Measurements from ENCODE around the gene ZNF763. TPM values are rescaled to one million over a fixed set of nuclear protein-coding genes. Genes with fewer than 3 reads are reported as not detected.
"Not testable (repeated sequence)": the region's sequence is repeated elsewhere in the genome, so short reads cannot be mapped to it uniquely, and the experiment has no call there.

ZNF763 gene
- total RNA-seq, 1 experiment from 2014 or later = 0.77 TPM

DNA sequence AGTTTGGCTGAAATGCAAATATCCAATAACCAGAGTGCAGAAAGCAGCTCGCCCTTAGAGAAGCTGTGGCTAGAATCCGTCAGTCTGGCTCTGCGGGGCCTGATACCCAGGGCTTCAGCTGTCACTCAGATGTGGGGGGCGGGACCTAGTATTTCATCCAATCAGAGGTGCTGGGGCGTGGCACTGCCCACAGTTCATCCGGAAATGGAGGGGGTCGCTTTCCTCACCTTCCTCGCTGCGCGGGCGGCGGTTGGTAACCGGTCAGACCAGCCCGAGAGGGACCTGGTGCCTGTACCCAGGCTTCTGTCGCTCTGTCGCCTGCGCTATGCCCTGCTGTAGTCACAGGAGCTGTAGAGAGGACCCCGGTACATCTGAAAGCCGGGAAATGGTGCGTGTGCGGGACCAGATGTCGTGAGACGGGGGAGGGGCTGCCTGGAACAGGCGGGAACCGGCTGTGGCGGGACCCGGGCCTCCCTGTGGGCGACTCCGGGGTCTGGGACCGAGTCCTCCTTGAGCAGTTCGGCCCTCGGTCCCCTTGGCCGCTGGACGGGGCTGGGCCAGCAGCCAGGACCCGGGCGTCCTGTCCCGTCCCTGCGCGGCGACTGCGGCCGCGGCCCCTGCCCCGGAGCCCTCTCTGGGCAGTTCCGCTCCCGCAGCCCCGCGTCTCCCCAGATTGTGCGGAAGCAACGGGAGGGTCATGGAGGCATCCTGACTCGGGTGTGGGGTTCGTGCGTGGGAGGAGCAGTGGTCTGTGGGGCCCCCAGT is 39.8 kb upstream of the ZNF763 start, which contains the start of gene ZNF700:
Gene ZNF700, plus strand, starts transcription at position 222 of the 765 bp plus-strand sequence. Its CDS starts 104 bp downstream, at position 326.
- peaks cover 3 to 36% (median 30%) of the 10 kb centered on the region in 3 experiments for H3K36me3 Mint-ChIP-seq (ENCODE audit: insufficient read depth in 1 of 3, low read depth in 3 of 3)
- TF ChIP-seq, protein P1, sequence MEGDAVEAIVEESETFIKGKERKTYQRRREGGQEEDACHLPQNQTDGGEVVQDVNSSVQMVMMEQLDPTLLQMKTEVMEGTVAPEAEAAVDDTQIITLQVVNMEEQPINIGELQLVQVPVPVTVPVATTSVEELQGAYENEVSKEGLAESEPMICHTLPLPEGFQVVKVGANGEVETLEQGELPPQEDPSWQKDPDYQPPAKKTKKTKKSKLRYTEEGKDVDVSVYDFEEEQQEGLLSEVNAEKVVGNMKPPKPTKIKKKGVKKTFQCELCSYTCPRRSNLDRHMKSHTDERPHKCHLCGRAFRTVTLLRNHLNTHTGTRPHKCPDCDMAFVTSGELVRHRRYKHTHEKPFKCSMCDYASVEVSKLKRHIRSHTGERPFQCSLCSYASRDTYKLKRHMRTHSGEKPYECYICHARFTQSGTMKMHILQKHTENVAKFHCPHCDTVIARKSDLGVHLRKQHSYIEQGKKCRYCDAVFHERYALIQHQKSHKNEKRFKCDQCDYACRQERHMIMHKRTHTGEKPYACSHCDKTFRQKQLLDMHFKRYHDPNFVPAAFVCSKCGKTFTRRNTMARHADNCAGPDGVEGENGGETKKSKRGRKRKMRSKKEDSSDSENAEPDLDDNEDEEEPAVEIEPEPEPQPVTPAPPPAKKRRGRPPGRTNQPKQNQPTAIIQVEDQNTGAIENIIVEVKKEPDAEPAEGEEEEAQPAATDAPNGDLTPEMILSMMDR (conservative IDR thresholded peaks at IDR 0.05) = no peak
- Histone ChIP-seq H3T11ph (ENCODE audit: low read length) (no peak within 1 kb of the TSS), H4K20me1 (ENCODE audit: control insufficient read depth, insufficient read depth, insufficient read length) (no peaks in the 10 kb centered on the region), H2AFZ (ENCODE audit: low read length) (peak within 1 kb of the TSS; percentile 54), H3K14ac (ENCODE audit: insufficient read depth, low read length) (peak within 1 kb of the TSS; percentile 99), H3K9me3 (ENCODE audit: control insufficient read depth, low read depth, low read length) (no peaks in the 10 kb centered on the region), H3K9ac (ENCODE audit: extremely low read depth, insufficient read length, low read length) (peak within 1 kb of the TSS; percentile 94), H4K5ac (ENCODE audit: insufficient read length, low read depth, low read length) (no peak within 1 kb of the TSS), H3K79me1 (ENCODE audit: insufficient read depth, low read depth, low read length, poor library complexity, severe bottlenecking) (peaks cover 10% of the 10 kb centered on the region), H3K4me2 (ENCODE audit: insufficient read depth, insufficient read length, low read length) (peak within 1 kb of the TSS; percentile 75), H2BK15ac (ENCODE audit: low read depth, low read length) (0 out of 2 replicates have a peak within 1 kb of the TSS, but pooled peaks have one; percentile 48), H3K79me2 (ENCODE audit: insufficient read depth, low read length) (no peaks in the 10 kb centered on the region), H4K8ac (replicated peaks; ENCODE audit: insufficient read length, low read depth, low read length) (no peak within 1 kb of the TSS), H3K23ac (ENCODE audit: insufficient read length, low read depth, low read length) (no peak within 1 kb of the TSS), H3K4ac (ENCODE audit: low read depth, low read length) (no peak within 1 kb of the TSS), H3K27ac (ENCODE audit: insufficient read length, low read depth, low read length) (peak within 1 kb of the TSS; percentile 76), H3K23me2 (ENCODE audit: insufficient read length, low read depth, low read length, poor library complexity, severe bottlenecking) (peaks cover 12% of the 10 kb centered on the region), H3K27me3 (ENCODE audit: insufficient read depth, low read length) (no peaks in the 10 kb centered on the region), H3K4me1 (ENCODE audit: insufficient read depth, low read length) (no peaks in the 10 kb centered on the region; the same call in 1 of the 2 replicates), H2BK20ac (ENCODE audit: low read depth, low read length, poor library complexity, severe bottlenecking) (no peak within 1 kb of the TSS), H2BK5ac (ENCODE audit: insufficient read length, low read length) (peak within 1 kb of the TSS; percentile 95), H2BK120ac (ENCODE audit: low read depth, low read length, poor library complexity, severe bottlenecking) (peak within 1 kb of the TSS; percentile 48), H3K18ac (ENCODE audit: insufficient read length, low read depth, low read length) (peak within 1 kb of the TSS; percentile 97), H2BK12ac (ENCODE audit: insufficient read length, low read depth, low read length) (peak within 1 kb of the TSS; percentile 80), H4K91ac (ENCODE audit: insufficient read length, low read depth, low read length) (no peak within 1 kb of the TSS), H3K56ac (ENCODE audit: insufficient read length, low read depth, low read length) (no peak within 1 kb of the TSS), H2AK5ac (ENCODE audit: insufficient read length, low read length) (no peak within 1 kb of the TSS)
- no CpG with 5 or more reads among the region's 53 CpGs for WGBS (ENCODE audit: extremely low coverage, insufficient read length, low lambda C conversion rate)
- peak within 1 kb of the TSS; percentile 99 for H3K27ac Mint-ChIP-seq
- H3K9me3 Mint-ChIP-seq = peaks cover 9 to 41% of the 10 kb centered on the region in 2 experiments; a peak in 4 of 5 replicates
- peak within 1 kb of the TSS; percentile 96 to 97 for H3K4me3 Mint-ChIP-seq
- DNase-seq = peak; percentile 94
- peaks cover 20 to 25% of the 10 kb centered on the region in 2 experiments for H3K4me1 Mint-ChIP-seq
- peaks cover 11% of the 10 kb centered on the region for H3K27me3 Mint-ChIP-seq (ENCODE audit: low read depth)

DNA sequence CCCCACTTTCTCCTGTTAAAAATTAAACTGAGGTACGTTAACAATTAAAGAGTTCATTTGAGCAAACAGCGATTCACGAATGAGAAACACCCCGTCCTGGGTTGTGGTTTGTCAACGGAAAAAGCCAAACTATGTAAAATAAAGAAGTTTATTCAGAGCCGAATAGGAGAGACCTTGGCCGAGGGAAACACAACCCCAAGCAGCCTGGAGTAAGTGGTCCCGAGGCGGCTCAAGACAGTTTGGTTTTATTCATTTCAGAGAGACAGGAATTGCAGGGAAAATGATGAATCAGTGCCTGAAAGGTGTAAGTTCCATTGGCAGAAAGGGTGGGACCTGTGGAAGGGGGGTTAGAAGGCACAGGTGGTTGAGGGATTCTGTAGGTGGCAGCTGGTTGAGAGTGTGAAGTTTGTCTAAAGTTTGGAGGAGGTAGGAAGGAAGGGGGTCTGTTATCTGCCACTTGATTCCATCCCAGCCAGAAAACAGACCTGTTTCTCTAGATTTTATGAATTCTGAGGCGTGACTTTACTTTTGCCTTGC is 39.1 kb upstream of the ZNF763 start:
- H2AK5ac ChIP-seq (ENCODE audit: insufficient read length, low read length); H4K8ac ChIP-seq (replicated peaks; ENCODE audit: insufficient read length, low read depth, low read length); H3K23ac ChIP-seq (ENCODE audit: insufficient read length, low read depth, low read length); H2BK20ac ChIP-seq (ENCODE audit: low read depth, low read length, poor library complexity, severe bottlenecking); H3K27ac ChIP-seq (ENCODE audit: insufficient read length, low read depth, low read length); H4K20me1 ChIP-seq (ENCODE audit: control insufficient read depth, insufficient read depth, insufficient read length); H2BK15ac ChIP-seq (ENCODE audit: low read depth, low read length); H3K9me3 ChIP-seq (ENCODE audit: control insufficient read depth, low read depth, low read length); H4K5ac ChIP-seq (ENCODE audit: insufficient read length, low read depth, low read length); H3K79me2 ChIP-seq (ENCODE audit: insufficient read depth, low read length); DNase-seq; H3K56ac ChIP-seq (ENCODE audit: insufficient read length, low read depth, low read length); H2AFZ ChIP-seq (ENCODE audit: low read length); H4K91ac ChIP-seq (ENCODE audit: insufficient read length, low read depth, low read length); H2BK12ac ChIP-seq (ENCODE audit: insufficient read length, low read depth, low read length); H3K4me1 ChIP-seq (ENCODE audit: insufficient read depth, low read length); H3K27me3 ChIP-seq (ENCODE audit: insufficient read depth, low read length); H3K4ac ChIP-seq (ENCODE audit: low read depth, low read length); H3T11ph ChIP-seq (ENCODE audit: low read length): not testable (repeated sequence)
- Histone ChIP-seq H3K4me2 (ENCODE audit: insufficient read depth, insufficient read length, low read length) (peak overlapping the region; percentile 75), H3K14ac (ENCODE audit: insufficient read depth, low read length) (peak overlapping the region; percentile 99), H3K23me2 (ENCODE audit: insufficient read length, low read depth, low read length, poor library complexity, severe bottlenecking) (peaks cover 12% of the 10 kb centered on the region), H3K79me1 (ENCODE audit: insufficient read depth, low read depth, low read length, poor library complexity, severe bottlenecking) (peaks cover 10% of the 10 kb centered on the region), H2BK5ac (ENCODE audit: insufficient read length, low read length) (peak overlapping the region; percentile 95), H2BK120ac (ENCODE audit: low read depth, low read length, poor library complexity, severe bottlenecking) (peak overlapping the region; percentile 48), H3K18ac (ENCODE audit: insufficient read length, low read depth, low read length) (peak overlapping the region; percentile 97), H3K9ac (ENCODE audit: extremely low read depth, insufficient read length, low read length) (peak overlapping the region; percentile 94)
- Mint-ChIP-seq H3K36me3 (ENCODE audit: insufficient read depth in 1 of 3, low read depth in 3 of 3) (peaks cover 5 to 42% (median 37%) of the 10 kb centered on the region in 3 experiments), H3K9me3 (peaks cover 8 to 44% of the 10 kb centered on the region in 2 experiments; a peak in 4 of 5 replicates), H3K4me3 (peak overlapping the region; percentile 96 to 97), H3K4me1 (peaks cover 20 to 25% of the 10 kb centered on the region in 2 experiments), H3K27me3 (ENCODE audit: low read depth) (peaks cover 11% of the 10 kb centered on the region), H3K27ac (peak overlapping the region in 2 of 3 experiments; percentile 1 to 82; a peak in 3 of 7 replicates)
- WGBS (ENCODE audit: extremely low coverage, insufficient read length, low lambda C conversion rate) = no CpG with 5 or more reads among the region's 10 CpGs

All from H9 (cell line).